ENCODE data around the gene AP2M1. TPM values are rescaled to one million over a fixed set of nuclear protein-coding genes. Genes with fewer than 3 reads are reported as not detected.

AP2M1 gene
- total RNA-seq, 2 experiments from 2014 or later = 147 to 158 TPM

DNA sequence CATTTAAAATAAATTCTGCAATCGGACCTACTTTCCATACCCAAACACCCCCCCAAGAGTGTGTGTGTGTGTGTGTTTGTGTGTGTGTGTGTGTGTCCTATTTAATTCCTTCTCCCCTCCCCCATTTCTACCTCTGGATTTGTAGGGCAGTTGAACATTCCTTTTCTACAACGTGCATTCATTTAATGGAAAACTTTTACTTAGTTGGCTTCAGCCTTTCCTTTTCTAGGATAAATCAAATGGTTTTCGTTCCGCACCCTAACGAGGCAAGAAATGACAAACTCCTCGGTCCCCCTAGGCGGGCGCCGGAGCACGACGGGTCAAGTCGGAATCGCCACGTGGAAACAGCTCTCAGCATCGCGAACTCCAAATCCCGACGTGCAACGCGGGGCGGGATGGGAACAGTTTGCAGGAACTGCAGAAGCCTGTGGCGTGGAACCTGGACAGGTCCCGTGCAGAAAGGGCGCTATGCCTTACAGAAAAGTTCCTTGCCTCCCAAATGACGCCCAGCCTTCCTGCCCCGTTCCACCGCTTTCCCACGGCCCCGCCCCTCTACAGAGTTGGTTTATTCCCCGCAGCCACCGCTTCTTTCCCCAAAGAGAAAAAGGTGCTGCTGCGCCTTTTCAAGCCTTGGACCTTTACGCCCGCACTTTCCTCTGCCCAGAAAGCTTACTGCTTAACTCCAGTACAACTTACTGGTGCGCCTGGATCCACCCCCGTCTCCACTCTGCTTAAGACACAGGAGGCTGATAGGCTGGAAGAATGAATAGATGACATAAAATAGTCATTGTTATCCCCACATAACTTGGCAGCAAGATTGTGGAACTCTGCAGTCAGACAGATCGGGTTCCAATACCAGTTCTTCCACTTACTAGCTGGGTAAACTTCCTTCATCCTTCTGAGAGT is 40.6 kb upstream of the AP2M1 start:
- Histone ChIP-seq H4K20me1 (ENCODE audit: insufficient read depth, low read length) (no peaks in the 10 kb centered on the region), H3K4me2 (ENCODE audit: low read length) (peak overlapping the region; percentile 97), H3K9me2 (ENCODE audit: insufficient read depth, low read length) (no peaks in the 10 kb centered on the region), H3K4me1 (ENCODE audit: insufficient read depth, low read length, poor library complexity, severe bottlenecking) (peaks cover 20% of the 10 kb centered on the region), H3K27ac (ENCODE audit: low read depth, low read length, poor library complexity, severe bottlenecking) (peak overlapping the region; percentile 67), H2AFZ (ENCODE audit: low read length) (peak overlapping the region; percentile 87), H3K4me3 (ENCODE audit: low read depth, low read length, poor library complexity, severe bottlenecking) (peak overlapping the region; percentile 97), H3K9me3 (ENCODE audit: low read length) (no peaks in the 10 kb centered on the region), H3K36me3 (ENCODE audit: insufficient read depth, low read length) (peaks cover 17% of the 10 kb centered on the region), H3K79me2 (ENCODE audit: insufficient read depth, low read depth, low read length) (peaks cover 43% of the 10 kb centered on the region)
- ChIA-PET POLR2A (interaction anchor here (0.6 to 2.4 kb wide), 12 partner anchors 11 to 250 kb away, joined by 3 to 8 read pairs (median 3); partner anchors contain the start of genes DVL3 and PARL), CTCF (ENCODE audit: unreplicated experiment) (interaction anchor here (0.6 kb wide), 1 partner anchor 249 kb away, joined by 4 read pairs; the partner anchor contains the start of gene PARL)
- peak; percentile 72 for DNase-seq (ENCODE audit: low spot score)
- TF ChIP-seq CTCF (conservative IDR thresholded peaks at IDR 0.05; ENCODE audit: low read length) (no peak), EZH2phosphoT487 (IDR thresholded peaks at IDR 0.05; ENCODE audit: borderline replicate concordance, low read depth, low read length) (no peak)
- intact Hi-C loops (cut with micrococcal nuclease; ENCODE audit: unreplicated experiment) = loop anchor here (2.0 kb wide), 2 partner anchors 53 to 115 kb away; partner anchors contain the start of genes ABCF3, ALG3 and EEF1AKMT4
- no TSS peak for BruUV-seq (replicated peaks)

- no peaks in the 10 kb centered on the region for H3K9me3 ChIP-seq (ENCODE audit: low read length)
- ChIA-PET CTCF (ENCODE audit: unreplicated experiment) (interaction anchor here (0.7 kb wide), 1 partner anchor 553 kb away, joined by 3 read pairs; no protein-coding TSS in a partner anchor), POLR2A (interaction anchor here (0.6 to 2.4 kb wide), 9 partner anchors 11 to 250 kb away, joined by 3 to 8 read pairs (median 4); partner anchors contain the start of genes DVL3 and PARL)
- H3K9me2 ChIP-seq (ENCODE audit: insufficient read depth, low read length) = no peaks in the 10 kb centered on the region
- TF ChIP-seq CTCF (conservative IDR thresholded peaks at IDR 0.05; ENCODE audit: low read length) (no peak), EZH2phosphoT487 (IDR thresholded peaks at IDR 0.05; ENCODE audit: borderline replicate concordance, low read depth, low read length) (no peak)
- peak overlapping the region; percentile 67 for H3K27ac ChIP-seq (ENCODE audit: low read depth, low read length, poor library complexity, severe bottlenecking)
- H3K36me3 ChIP-seq (ENCODE audit: insufficient read depth, low read length) = peaks cover 23% of the 10 kb centered on the region
- peaks cover 43% of the 10 kb centered on the region for H3K79me2 ChIP-seq (ENCODE audit: insufficient read depth, low read depth, low read length)
- peak overlapping the region; percentile 87 for H2AFZ ChIP-seq (ENCODE audit: low read length)
- DNase-seq (ENCODE audit: low spot score) = no peak
- peak overlapping the region; percentile 97 for H3K4me3 ChIP-seq (ENCODE audit: low read depth, low read length, poor library complexity, severe bottlenecking)
- BruUV-seq (replicated peaks) = TSS peak; percentile 83
- no peaks in the 10 kb centered on the region for H4K20me1 ChIP-seq (ENCODE audit: insufficient read depth, low read length)
- intact Hi-C loops (cut with micrococcal nuclease; ENCODE audit: unreplicated experiment) = loop anchor here (1.0 to 5.0 kb wide), 7 partner anchors 23 to 237 kb away; partner anchors contain the start of genes ABCF3, ALG3, AP2M1 and CLCN2
- peaks cover 20% of the 10 kb centered on the region for H3K4me1 ChIP-seq (ENCODE audit: insufficient read depth, low read length, poor library complexity, severe bottlenecking)
- peak overlapping the region; percentile 97 for H3K4me2 ChIP-seq (ENCODE audit: low read length)
These were observed 39.9 kb upstream of the AP2M1 start for GRCh38 chr3:184134746-184135148.
